ENCODE data around the gene IZUMO1R. TPM values are rescaled to one million over a fixed set of nuclear protein-coding genes. Genes with fewer than 3 reads are reported as not detected.
"Not testable (repeated sequence)": the region's sequence is repeated elsewhere in the genome, so short reads cannot be mapped to it uniquely, and the experiment has no call there.

IZUMO1R gene
- total RNA-seq, 1 donor from 2014 or later = not detected

- no peak for TF ChIP-seq CTCF (IDR thresholded peaks at IDR 0.05; ENCODE audit: partially characterized antibody, unreplicated experiment)
- Mint-ChIP-seq H3K27ac (ENCODE audit: unreplicated experiment) (no peak overlapping the region), H3K4me3 (ENCODE audit: unreplicated experiment) (no peak overlapping the region), H3K9me3 (ENCODE audit: unreplicated experiment) (no peaks in the 10 kb centered on the region), H3K4me1 (ENCODE audit: low read depth, unreplicated experiment) (no peaks in the 10 kb centered on the region), H3K36me3 (ENCODE audit: unreplicated experiment) (no peaks in the 10 kb centered on the region), H3K27me3 (ENCODE audit: unreplicated experiment) (no peaks in the 10 kb centered on the region)
- DNase-seq = no peak
Measured at GRCh38 chr11:94276943-94277342, 27.4 kb upstream of the IZUMO1R start.

GRCh38 chr11:94278207-94278606 is 26.2 kb upstream of the IZUMO1R start:
- not testable (repeated sequence) for H3K27ac Mint-ChIP-seq (ENCODE audit: unreplicated experiment); DNase-seq; H3K27me3 Mint-ChIP-seq (ENCODE audit: unreplicated experiment); H3K9me3 Mint-ChIP-seq (ENCODE audit: unreplicated experiment); H3K4me1 Mint-ChIP-seq (ENCODE audit: low read depth, unreplicated experiment); H3K36me3 Mint-ChIP-seq (ENCODE audit: unreplicated experiment); H3K4me3 Mint-ChIP-seq (ENCODE audit: unreplicated experiment)

- no peak for TF ChIP-seq CTCF (IDR thresholded peaks at IDR 0.05; ENCODE audit: partially characterized antibody, unreplicated experiment)
- no peak overlapping the region for H3K27ac Mint-ChIP-seq (ENCODE audit: unreplicated experiment)
- H3K9me3 Mint-ChIP-seq (ENCODE audit: unreplicated experiment) = no peaks in the 10 kb centered on the region
- no peaks in the 10 kb centered on the region for H3K36me3 Mint-ChIP-seq (ENCODE audit: unreplicated experiment)
- no peaks in the 10 kb centered on the region for H3K27me3 Mint-ChIP-seq (ENCODE audit: unreplicated experiment)
- no peak for DNase-seq
- H3K4me3 Mint-ChIP-seq (ENCODE audit: unreplicated experiment) = no peak overlapping the region
- H3K4me1 Mint-ChIP-seq (ENCODE audit: low read depth, unreplicated experiment) = no peaks in the 10 kb centered on the region
Measured at GRCh38 chr11:94279996-94280395, 24.4 kb upstream of the IZUMO1R start.

- Mint-ChIP-seq H3K27ac (ENCODE audit: unreplicated experiment) (no peak overlapping the region), H3K9me3 (ENCODE audit: unreplicated experiment) (no peaks in the 10 kb centered on the region), H3K4me1 (ENCODE audit: low read depth, unreplicated experiment) (no peaks in the 10 kb centered on the region), H3K27me3 (ENCODE audit: unreplicated experiment) (no peaks in the 10 kb centered on the region), H3K36me3 (ENCODE audit: unreplicated experiment) (no peaks in the 10 kb centered on the region), H3K4me3 (ENCODE audit: unreplicated experiment) (no peak overlapping the region)
- no peak for TF ChIP-seq CTCF (IDR thresholded peaks at IDR 0.05; ENCODE audit: partially characterized antibody, unreplicated experiment)
- DNase-seq = no peak
Measured at GRCh38 chr11:94281324-94281723, 23.1 kb upstream of the IZUMO1R start.

GRCh38 chr11:94283678-94284077 is 20.7 kb upstream of the IZUMO1R start:
- Mint-ChIP-seq H3K4me3 (ENCODE audit: unreplicated experiment) (no peak overlapping the region), H3K9me3 (ENCODE audit: unreplicated experiment) (no peaks in the 10 kb centered on the region), H3K27me3 (ENCODE audit: unreplicated experiment) (peaks cover 1% of the 10 kb centered on the region), H3K27ac (ENCODE audit: unreplicated experiment) (no peak overlapping the region), H3K36me3 (ENCODE audit: unreplicated experiment) (no peaks in the 10 kb centered on the region), H3K4me1 (ENCODE audit: low read depth, unreplicated experiment) (no peaks in the 10 kb centered on the region)
- DNase-seq = no peak
- TF ChIP-seq CTCF (IDR thresholded peaks at IDR 0.05; ENCODE audit: partially characterized antibody, unreplicated experiment) = no peak

GRCh38 chr11:94295534-94295933 is 8.8 kb upstream of the IZUMO1R start:
- DNase-seq = no peak
- H3K27ac Mint-ChIP-seq (ENCODE audit: unreplicated experiment) = no peak overlapping the region
- peaks cover 9% of the 10 kb centered on the region for H3K36me3 Mint-ChIP-seq (ENCODE audit: unreplicated experiment)
- peaks cover 2% of the 10 kb centered on the region for H3K9me3 Mint-ChIP-seq (ENCODE audit: unreplicated experiment)
- H3K27me3 Mint-ChIP-seq (ENCODE audit: unreplicated experiment) = no peaks in the 10 kb centered on the region
- no peak for TF ChIP-seq CTCF (IDR thresholded peaks at IDR 0.05; ENCODE audit: partially characterized antibody, unreplicated experiment)
- H3K4me3 Mint-ChIP-seq (ENCODE audit: unreplicated experiment) = no peak overlapping the region
- no peaks in the 10 kb centered on the region for H3K4me1 Mint-ChIP-seq (ENCODE audit: low read depth, unreplicated experiment)
